Parathyroid adenoma (tissue), 2 donors: ENCODE measurements around the gene GPR62.
A peak's percentile ranks its signal among the peaks of the same experiment; 100 is the strongest.

Source experiments
- H2AFZ ChIP-seq: fragments of 300-600 bp; sonication (generic); one replicate; pipeline ENCODE4 v1.7.0; 2017; ENCODE audit warnings: antibody characterized with exemption, mild to moderate bottlenecking
- H3K27ac ChIP-seq: fragments of 300-600 bp; sonication (generic); one replicate; pipeline ENCODE4 v1.7.0; 2017
- H3K27me3 ChIP-seq: fragments of 300-600 bp; sonication (generic); one replicate; pipeline ENCODE4 v1.7.0; 2017; ENCODE audit warnings: low read length; ENCODE audit not compliant: control insufficient read depth, insufficient read depth
- H3K36me3 ChIP-seq: fragments of 300-600 bp; sonication (generic); one replicate; pipeline ENCODE4 v1.7.0; 2017; ENCODE audit warnings: low read length; ENCODE audit not compliant: control insufficient read depth, insufficient read depth
- H3K4me1 ChIP-seq: fragments of 300-600 bp; sonication (generic); one replicate; pipeline ENCODE4 v1.7.0; 2017; ENCODE audit warnings: control low read depth
- H3K4me2 ChIP-seq: fragments of 300-600 bp; sonication (generic); one replicate; pipeline ENCODE4 v1.7.0; 2017; ENCODE audit warnings: low read length
- H3K4me3 ChIP-seq: fragments of 300-600 bp; sonication (generic); one replicate; pipeline ENCODE4 v1.7.0; 2017; ENCODE audit warnings: low read depth, low read length
- H3K79me2 ChIP-seq: fragments of 300-600 bp; sonication (generic); one replicate; pipeline ENCODE4 v1.7.0; 2017; ENCODE audit warnings: control low read depth
- H3K9ac ChIP-seq: fragments of 300-600 bp; sonication (generic); one replicate; pipeline ENCODE4 v1.7.0; 2017; ENCODE audit warnings: mild to moderate bottlenecking
- H3K9me3 ChIP-seq: fragments of 300-600 bp; sonication (generic); one replicate; pipeline ENCODE4 v1.7.0; 2017; ENCODE audit warnings: low read length; ENCODE audit not compliant: control insufficient read depth
- CTCF ChIP-seq: fragments of 300-600 bp; sonication (generic); IDR thresholded peaks from one replicate; pipeline ENCODE4 v1.7.0; 2017; ENCODE audit warnings: antibody characterized with exemption, mild to moderate bottlenecking
- donor health status: primary hyperparathyroidism.

GPR62 gene

GRCh38 chr3:51995346-51996163, 40.4 kb downstream of the GPR62 start, which contains the start of gene RPL29:
RPL29 (minus strand) TSS chr3:51995895; CDS start chr3:51995461, 434 bp downstream.
- Histone ChIP-seq H3K4me3 (peak within 1 kb of the TSS; percentile 88), H3K9ac (no peak within 1 kb of the TSS), H3K79me2 (peaks cover 5% of the 10 kb centered on the region), H3K36me3 (no peaks in the 10 kb centered on the region), H3K9me3 (no peaks in the 10 kb centered on the region), H3K4me1 (peaks cover 10% of the 10 kb centered on the region), H3K27ac (peak within 1 kb of the TSS; percentile 73), H3K27me3 (no peaks in the 10 kb centered on the region), H3K4me2 (peak within 1 kb of the TSS; percentile 95), H2AFZ (peak within 1 kb of the TSS; percentile 76)
- peak; percentile 34 for TF ChIP-seq CTCF

DNA sequence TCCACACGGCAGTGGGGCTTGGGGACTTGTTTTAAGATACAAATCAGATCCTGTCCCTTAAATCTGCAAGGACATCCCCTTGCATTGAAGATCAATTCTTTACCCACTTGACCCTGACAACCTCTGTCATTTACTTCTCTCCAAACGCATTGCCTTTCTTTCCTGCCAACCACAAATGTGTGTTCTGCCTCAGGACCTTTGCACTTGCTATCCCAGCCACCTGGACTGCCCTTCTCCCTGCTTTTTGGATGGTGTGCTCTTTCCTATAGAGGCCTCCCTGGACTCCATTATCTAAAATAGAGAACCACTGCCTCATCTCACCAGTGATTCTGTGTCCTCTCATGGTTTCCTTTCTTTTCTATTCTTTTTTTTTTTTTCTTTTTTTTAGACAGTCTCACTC, 42.0 kb downstream of the GPR62 start:
- Histone ChIP-seq H3K27me3 (no peaks in the 10 kb centered on the region), H2AFZ (no peak overlapping the region), H3K27ac (no peak overlapping the region), H3K9me3 (no peaks in the 10 kb centered on the region), H3K4me1 (peaks cover 10% of the 10 kb centered on the region), H3K4me2 (no peak overlapping the region), H3K9ac (no peak overlapping the region), H3K4me3 (no peak overlapping the region), H3K36me3 (no peaks in the 10 kb centered on the region), H3K79me2 (peaks cover 5% of the 10 kb centered on the region)
- TF ChIP-seq CTCF = no peak

DNA sequence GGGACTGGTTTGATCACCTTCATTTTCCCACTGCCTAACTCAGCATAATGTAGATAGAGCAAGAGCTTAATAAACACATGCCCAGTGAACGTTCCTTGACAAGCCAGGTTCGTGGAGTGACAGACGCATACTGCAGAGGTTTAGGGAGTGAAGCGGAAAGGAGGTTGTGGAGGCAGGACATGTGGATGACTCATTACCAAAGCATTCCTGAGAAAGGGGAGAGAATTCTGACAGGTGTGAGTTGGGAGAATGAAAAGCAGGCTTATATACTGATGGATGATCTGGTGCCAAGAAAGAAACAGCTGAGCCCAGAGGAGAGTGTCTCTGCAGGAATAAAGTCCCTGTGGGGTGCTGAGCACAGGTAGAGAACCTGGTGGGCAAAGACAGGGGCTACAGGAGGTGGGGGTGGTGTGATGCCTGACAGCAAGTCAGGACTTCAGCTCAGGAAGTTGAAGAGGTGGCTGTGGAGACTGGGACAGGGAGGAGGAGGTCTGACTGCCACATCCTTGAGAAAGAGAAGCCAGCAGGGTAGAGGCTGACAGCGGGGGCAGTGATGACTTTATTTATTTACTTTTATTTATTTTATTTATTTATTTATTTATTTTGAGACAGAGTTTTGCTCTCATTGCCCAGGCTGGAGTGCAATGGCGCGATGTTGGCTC, 42.9 kb downstream of the GPR62 start:
- Histone ChIP-seq H3K9me3 (no peaks in the 10 kb centered on the region), H3K27ac (no peak overlapping the region), H2AFZ (no peak overlapping the region), H3K27me3 (no peaks in the 10 kb centered on the region), H3K9ac (no peak overlapping the region), H3K36me3 (no peaks in the 10 kb centered on the region), H3K4me1 (peaks cover 10% of the 10 kb centered on the region), H3K4me3 (no peak overlapping the region), H3K79me2 (peaks cover 5% of the 10 kb centered on the region), H3K4me2 (no peak overlapping the region)
- no peak for TF ChIP-seq CTCF

GRCh38 chr3:51998774-51999173, 43.6 kb downstream of the GPR62 start:
- peaks cover 10% of the 10 kb centered on the region for H3K4me1 ChIP-seq
- no peak for TF ChIP-seq CTCF
- no peak overlapping the region for H2AFZ ChIP-seq
- no peaks in the 10 kb centered on the region for H3K9me3 ChIP-seq
- H3K27me3 ChIP-seq = no peaks in the 10 kb centered on the region
- H3K9ac ChIP-seq = no peak overlapping the region
- no peak overlapping the region for H3K4me2 ChIP-seq
- no peak overlapping the region for H3K4me3 ChIP-seq
- H3K79me2 ChIP-seq = peaks cover 5% of the 10 kb centered on the region
- H3K36me3 ChIP-seq = no peaks in the 10 kb centered on the region
- H3K27ac ChIP-seq = no peak overlapping the region
